ENCODE results near the gene GLIS1. TPM values are rescaled to one million over a fixed set of nuclear protein-coding genes. Genes with fewer than 3 reads are reported as not detected.

GLIS1 gene
- total and polyA plus RNA-seq, 2 of the 8 experiments (the other 6 are each of a cell fraction or from before 2014, with no cell fraction given), result 0.15 to 0.22 TPM

DNA sequence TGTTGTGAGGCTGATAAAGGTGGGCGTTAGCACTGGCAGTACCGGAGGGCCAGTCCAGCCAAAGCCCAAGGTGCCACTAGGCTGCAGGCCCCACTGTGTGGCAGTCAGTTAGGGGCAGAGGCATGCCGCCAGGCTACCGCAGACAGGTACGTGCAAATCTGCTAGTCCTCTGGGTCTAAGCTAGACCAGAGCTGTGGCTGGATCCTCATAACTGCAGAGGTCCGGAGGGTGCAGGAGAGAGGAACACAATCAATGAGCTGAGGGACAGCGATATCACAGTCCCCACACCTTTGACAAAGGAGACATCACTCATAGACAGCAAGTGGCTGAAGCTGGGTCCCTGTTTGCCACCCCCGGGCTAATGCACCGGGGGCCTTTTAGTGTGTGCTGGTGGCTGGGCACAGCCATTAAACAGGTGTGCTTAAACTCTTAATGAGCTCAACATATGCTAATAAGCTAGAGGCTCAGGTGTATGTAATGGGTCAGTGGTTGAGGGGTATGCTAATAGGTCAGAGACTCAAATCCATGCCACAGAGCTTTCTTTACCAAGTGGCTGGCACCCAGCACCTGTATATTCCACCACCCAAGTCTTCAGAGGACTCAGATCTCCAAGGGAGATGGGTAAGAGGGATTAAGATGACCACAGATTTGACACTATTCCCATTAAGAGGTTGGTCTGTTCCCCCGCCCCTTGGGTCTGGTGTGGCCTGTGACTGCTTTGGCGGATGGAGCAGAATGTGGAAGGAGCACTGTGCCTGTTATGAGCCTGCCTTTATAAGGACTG lies 82.0 kb downstream of the GLIS1 start:
- H3K36me3 ChIP-seq (ENCODE audit: control insufficient read depth in 2 of 4, insufficient read depth in 4 of 4, low read length in 3 of 4), result no peaks in the 10 kb centered on the region
- no peak overlapping the region for H3K18ac ChIP-seq (ENCODE audit: extremely low read depth, low read length)
- H3K56ac ChIP-seq (replicated peaks; ENCODE audit: insufficient read length, low read depth, low read length), result no peak overlapping the region
- FAIRE-seq (no peak), DNase-seq (ENCODE audit: low read depth in 1 of 2, low spot score in 2 of 2) (no peak)
- no peak overlapping the region for H3K27ac ChIP-seq (ENCODE audit: low read depth, low read length)
- H3K4me1 ChIP-seq (replicated peaks in 1 of 4; ENCODE audit: control insufficient read depth in 3 of 4, insufficient read depth in 4 of 4, low read length in 3 of 4), result no peaks in the 10 kb centered on the region; a peak in 2 of 7 replicates
- no peak overlapping the region for H2BK120ac ChIP-seq (replicated peaks; ENCODE audit: low read depth, low read length)
- no peak overlapping the region for H3K4ac ChIP-seq (replicated peaks; ENCODE audit: insufficient read length, low read depth, low read length)
- H4K20me1 ChIP-seq (replicated peaks in 1 of 2; ENCODE audit: control insufficient read depth in 1 of 2, insufficient read depth in 2 of 2, low read length in 2 of 2), result no peaks in the 10 kb centered on the region
- H4K8ac ChIP-seq (ENCODE audit: extremely low read depth, insufficient read depth, low read length), result no peak overlapping the region
- no peak overlapping the region for H3K23ac ChIP-seq (ENCODE audit: insufficient read length)
- no peak overlapping the region for H2BK20ac ChIP-seq (ENCODE audit: low read length)
- POLR2A ChIA-PET (ENCODE audit: partially characterized antibody), result interaction anchor here (1.0 kb wide), 1 partner anchor 23 kb away, joined by 3 read pairs; no protein-coding TSS in a partner anchor
- no peak overlapping the region for H2AFZ ChIP-seq (ENCODE audit: low read length)
- no peak overlapping the region for H2BK15ac ChIP-seq (ENCODE audit: low read length)
- no peaks in the 10 kb centered on the region; a peak in 1 of 7 replicates for H3K27me3 ChIP-seq (replicated peaks in 1 of 4; ENCODE audit: control insufficient read depth in 3 of 4, extremely low read depth in 1 of 4, insufficient read depth in 3 of 4, low read length in 3 of 4)
- H3K9ac ChIP-seq (replicated peaks in 1 of 4; ENCODE audit: extremely low read depth in 1 of 4, low read depth in 3 of 4, low read length in 3 of 4), result no peak overlapping the region
- no peaks in the 10 kb centered on the region for H3K23me2 ChIP-seq (ENCODE audit: low read depth, low read length)
- H3K79me1 ChIP-seq (ENCODE audit: low read depth, low read length), result no peaks in the 10 kb centered on the region; the same call in 1 of the 2 replicates
- H3K4me2 ChIP-seq (ENCODE audit: insufficient read depth in 1 of 2, low read depth in 2 of 2, low read length in 2 of 2), result no peak overlapping the region
- CTCF ChIA-PET (ENCODE audit: partially characterized antibody), result interaction anchor here (0.7 to 3.2 kb wide), 5 partner anchors 14 to 63 kb away, joined by 3 to 10 read pairs (median 3); no protein-coding TSS in a partner anchor
- no peak overlapping the region for H2BK12ac ChIP-seq (ENCODE audit: low read depth, low read length)
- no peaks in the 10 kb centered on the region for H3K9me3 ChIP-seq (ENCODE audit: insufficient read depth in 2 of 2, low read depth in 1 of 2, low read length in 1 of 2)
- WGBS, 2 experiments (ENCODE audit: extremely low coverage in 1 of 2, insufficient coverage in 1 of 2, insufficient read length in 1 of 2, insufficient replicate concordance in 2 of 2, low coverage in 1 of 2, low lambda C conversion rate in 2 of 2, missing lambda C conversion rate in 1 of 2), result 91% methylated on average over 11 of the region's 11 CpGs; no CpG with 5 or more reads in 1 of the 2 experiments
- H4K5ac ChIP-seq (ENCODE audit: insufficient read length, low read depth, low read length), result no peak overlapping the region
- no peak overlapping the region for H2BK5ac ChIP-seq (ENCODE audit: low read depth, low read length)
- no peak overlapping the region for H3K4me3 ChIP-seq (ENCODE audit: extremely low read depth in 1 of 4, insufficient read depth in 2 of 4, low read depth in 3 of 4, low read length in 4 of 4)
- no peak overlapping the region for H4K91ac ChIP-seq (replicated peaks; ENCODE audit: insufficient read length, low read length)
- H3K79me2 ChIP-seq (ENCODE audit: control insufficient read depth in 1 of 2, insufficient read depth in 2 of 2, low read length in 2 of 2), result no peaks in the 10 kb centered on the region
- no peak overlapping the region for H3K14ac ChIP-seq (ENCODE audit: insufficient read length)
- H2AK5ac ChIP-seq (ENCODE audit: low read depth, low read length), result no peak overlapping the region
- no peak for TF ChIP-seq ATF2 (IDR thresholded peaks at IDR 0.05; ENCODE audit: low read length)
- TF ChIP-seq, protein P1, sequence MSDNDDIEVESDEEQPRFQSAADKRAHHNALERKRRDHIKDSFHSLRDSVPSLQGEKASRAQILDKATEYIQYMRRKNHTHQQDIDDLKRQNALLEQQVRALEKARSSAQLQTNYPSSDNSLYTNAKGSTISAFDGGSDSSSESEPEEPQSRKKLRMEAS (IDR thresholded peaks at IDR 0.05), result no peak
- no peak for TF ChIP-seq EZH2 (IDR thresholded peaks at IDR 0.05; ENCODE audit: low read depth, low read length, severe bottlenecking)
- TF ChIP-seq BACH1 (IDR thresholded peaks at IDR 0.05; ENCODE audit: low read length), result no peak
- no peak for TF ChIP-seq SRF (IDR thresholded peaks at IDR 0.05; ENCODE audit: low read depth, low read length)

Measured in H1 (cell line).